Erythroblast (primary cell): ENCODE results near the gene NRP1.

ENCODE experiments used
- DNase-seq, 2 experiments: peaks; one replicate each; lab custom pipeline; 2025; lab: John Stamatoyannopoulos, UW
- GATA1 ChIP-seq: IDR thresholded peaks from 2 replicates; pipeline ENCODE4 v1.6.1; 2011; ENCODE audit warnings: low read depth, mild to moderate bottlenecking, control low read depth, low read length, moderate library complexity
- POLR2A ChIP-seq: IDR thresholded peaks from 2 replicates; pipeline ENCODE4 v1.6.1; 2011; ENCODE audit warnings: mild to moderate bottlenecking, low read length

NRP1 gene

GRCh38 chr10:33321516-33321915, 13.0 kb downstream of the NRP1 start:
- no peak for DNase-seq
- TF ChIP-seq GATA1 = no peak
- TF ChIP-seq POLR2A = no peak

DNA sequence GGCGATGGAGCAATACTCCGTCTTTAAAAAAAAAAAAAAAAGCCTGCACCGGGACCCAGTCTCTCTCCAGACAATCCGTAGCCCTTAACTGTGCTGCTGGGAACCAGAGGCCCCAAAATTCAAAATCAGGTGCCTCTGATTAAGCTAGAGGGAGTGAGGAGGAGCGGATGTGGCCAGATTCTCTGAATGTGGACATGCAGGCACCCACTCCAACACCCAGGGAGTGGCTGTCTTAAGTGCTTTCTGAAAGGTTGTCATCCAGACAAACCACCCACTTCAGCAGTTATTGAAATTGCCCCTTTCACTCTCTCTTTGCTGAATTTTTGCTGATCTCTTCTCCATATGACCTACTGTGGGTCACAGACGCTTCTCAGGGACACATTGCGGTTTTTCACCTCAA, 14.2 kb downstream of the NRP1 start:
- TF ChIP-seq GATA1 (no peak), POLR2A (no peak)
- DNase-seq = no peak

GRCh38 chr10:33315891-33316290, 18.6 kb downstream of the NRP1 start:
- DNase-seq = peak in 1 of 2 experiments; percentile 13
- no peak for TF ChIP-seq POLR2A
- no peak for TF ChIP-seq GATA1

GRCh38 chr10:33314811-33315561, 19.5 kb downstream of the NRP1 start:
- no peak for DNase-seq
- no peak for TF ChIP-seq GATA1
- no peak for TF ChIP-seq POLR2A

DNA sequence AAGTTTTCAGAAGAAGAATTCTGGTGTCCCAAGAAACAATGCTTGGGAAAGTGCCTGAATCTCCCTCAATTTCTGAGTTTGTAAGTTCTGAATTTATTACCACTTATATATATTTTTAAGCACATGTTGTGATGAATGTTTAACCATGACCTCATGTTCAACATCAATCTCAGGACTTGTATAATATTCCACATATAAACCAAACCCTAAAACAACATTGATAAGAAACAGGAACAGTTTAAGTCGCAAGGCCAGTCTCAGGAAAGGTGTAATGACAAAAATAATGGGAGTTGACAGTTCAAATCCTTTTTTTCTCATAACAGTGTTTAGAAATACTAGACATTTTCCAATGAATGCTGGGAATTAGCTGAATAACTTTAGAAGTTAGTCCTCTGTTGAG, 22.8 kb downstream of the NRP1 start:
- DNase-seq = no peak
- TF ChIP-seq GATA1 (no peak), POLR2A (no peak)

- TF ChIP-seq POLR2A (no peak), GATA1 (no peak)
- DNase-seq = no peak
These were observed 23.6 kb downstream of the NRP1 start for GRCh38 chr10:33310853-33311252.

DNA sequence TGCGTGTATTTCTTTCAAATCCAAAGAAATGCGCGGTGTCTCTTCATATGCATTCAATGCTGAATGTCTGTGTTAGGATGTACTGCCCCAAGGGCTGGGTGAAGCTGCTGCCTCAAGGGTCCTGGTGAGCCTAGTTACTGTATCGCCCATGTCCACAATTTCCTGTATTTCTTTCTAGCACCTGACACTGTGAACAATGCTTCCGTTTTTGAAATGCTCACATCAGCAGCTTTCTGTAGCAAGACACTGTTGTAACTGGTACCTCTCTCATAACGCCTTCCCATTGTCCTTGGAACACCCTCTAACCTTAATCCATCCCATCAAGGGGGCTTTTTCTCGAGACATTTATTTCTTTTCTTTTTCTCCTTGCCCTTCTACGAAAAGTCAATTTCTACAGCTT, 25.1 kb downstream of the NRP1 start:
- TF ChIP-seq POLR2A = no peak
- DNase-seq = no peak

DNA sequence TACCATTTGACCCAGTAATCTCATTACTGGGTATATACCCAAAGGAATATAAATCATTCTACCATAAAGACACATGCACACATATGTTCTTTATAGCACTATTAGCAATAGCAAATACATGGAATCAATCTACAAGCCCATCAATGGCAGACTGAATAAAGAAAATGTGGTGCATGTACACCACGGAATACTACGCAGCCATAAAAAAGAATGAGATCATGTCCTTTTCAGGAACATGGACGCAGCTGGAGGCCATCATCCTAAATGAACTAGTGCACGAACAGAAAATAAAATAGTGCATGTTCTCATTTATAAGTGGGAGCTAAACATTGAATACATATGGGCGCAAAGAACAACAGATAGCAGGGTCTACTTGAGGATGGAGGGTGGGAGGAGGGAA, 26.6 kb downstream of the NRP1 start:
- DNase-seq = no peak
- TF ChIP-seq POLR2A (no peak), GATA1 (no peak)

GRCh38 chr10:33306701-33307519, 27.6 kb downstream of the NRP1 start:
- no peak for DNase-seq
- TF ChIP-seq POLR2A (no peak), GATA1 (no peak)

DNA sequence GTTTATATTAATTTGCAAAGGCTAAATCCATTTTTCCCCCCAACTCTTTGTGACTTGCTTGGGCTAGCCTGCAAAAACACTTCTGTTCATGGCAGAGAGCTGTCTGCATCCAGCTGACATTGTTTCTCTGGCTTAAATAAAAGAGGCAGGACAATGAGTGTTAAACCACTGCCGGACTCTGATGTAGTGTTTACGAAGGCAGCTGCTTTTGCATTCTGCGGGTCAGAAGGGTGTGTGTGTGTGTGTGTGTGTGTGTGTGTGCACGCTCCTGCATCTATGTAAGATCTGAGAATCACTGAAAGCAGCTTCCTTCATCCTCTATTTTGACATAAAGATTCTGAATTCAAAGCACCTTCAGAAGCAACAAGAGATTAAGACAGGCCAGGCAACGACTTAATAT, 28.3 kb downstream of the NRP1 start:
- no peak for TF ChIP-seq POLR2A
- no peak for TF ChIP-seq GATA1
- DNase-seq = no peak

- no peak for DNase-seq
- TF ChIP-seq GATA1 = no peak
- TF ChIP-seq POLR2A = no peak
These were observed 29.8 kb downstream of the NRP1 start for GRCh38 chr10:33304423-33305225.

GRCh38 chr10:33303988-33304387, 30.5 kb downstream of the NRP1 start:
- DNase-seq = no peak

GRCh38 chr10:33302208-33302829, 32.1 kb downstream of the NRP1 start:
- DNase-seq = no peak
- TF ChIP-seq GATA1 (no peak), POLR2A (no peak)

More at GRCh38 chr10:33303988-33304387, 30.5 kb downstream of the NRP1 start:
- no peak for TF ChIP-seq POLR2A
